Limb (tissue), 2 donors: ENCODE data around the gene SLC25A48.
"Not testable (repeated sequence)": the region's sequence is repeated elsewhere in the genome, so short reads cannot be mapped to it uniquely, and the experiment has no call there.

Experiments used
- DNase-seq, 2 donors: peaks; one replicate each; pipeline ENCODE4 v3.0.0-alpha.2; 2016; ENCODE audit errors: extremely low spot score in 2 of 2

The SLC25A48 gene

DNA sequence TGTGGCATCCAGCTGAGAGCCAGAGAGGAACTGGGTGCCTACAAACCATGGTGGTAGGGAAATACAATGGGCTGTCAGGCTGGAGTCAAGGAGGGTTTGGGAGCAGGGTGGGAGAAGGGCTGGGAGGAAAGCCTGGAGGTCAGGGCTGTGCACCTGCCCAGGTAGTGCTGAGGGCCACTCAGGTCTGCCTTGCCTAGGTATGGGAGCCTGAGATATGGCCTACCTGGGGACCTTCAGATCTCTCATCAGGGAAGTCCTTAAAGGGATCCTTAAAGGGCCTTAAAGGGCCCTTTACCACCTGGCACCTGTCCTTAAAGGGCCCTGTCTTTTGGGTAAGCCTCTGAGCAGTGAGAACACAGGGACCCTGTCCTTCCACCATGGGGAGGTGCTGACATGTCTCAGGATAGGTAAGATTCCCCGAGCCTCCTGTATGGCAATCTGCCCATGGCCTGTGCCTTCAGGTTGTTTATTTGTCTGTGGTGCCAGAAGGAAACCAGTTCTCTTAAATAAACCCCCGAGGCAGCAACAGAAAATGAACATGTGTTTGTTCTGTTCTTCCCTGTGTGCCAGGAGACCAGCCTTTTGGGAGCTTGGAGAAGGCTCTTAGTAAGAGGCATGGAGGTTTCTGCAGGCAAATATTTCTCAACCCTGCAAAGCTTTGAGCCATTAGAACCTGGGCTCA is 23.3 kb downstream of the SLC25A48 start:
- DNase-seq: no peak

DNA sequence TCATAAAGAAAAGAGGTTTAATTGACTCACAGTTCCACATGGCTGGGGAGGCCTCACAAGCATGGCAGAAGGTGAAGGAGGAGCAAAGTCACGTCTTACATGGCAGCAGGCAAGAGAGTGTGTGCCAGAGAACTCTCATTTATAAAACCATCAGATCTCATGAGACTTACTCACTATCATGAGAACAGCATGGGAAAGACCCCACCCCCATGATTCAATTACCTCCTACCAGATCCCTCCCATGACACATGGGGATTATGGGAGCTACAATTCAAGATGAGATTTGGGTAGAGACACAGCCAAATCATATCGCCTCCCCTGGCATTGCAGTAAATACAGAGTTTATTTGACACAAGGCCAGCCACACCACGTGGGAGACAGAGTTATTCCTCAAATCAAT is 24.7 kb downstream of the SLC25A48 start:
- not testable (repeated sequence) for DNase-seq

DNA sequence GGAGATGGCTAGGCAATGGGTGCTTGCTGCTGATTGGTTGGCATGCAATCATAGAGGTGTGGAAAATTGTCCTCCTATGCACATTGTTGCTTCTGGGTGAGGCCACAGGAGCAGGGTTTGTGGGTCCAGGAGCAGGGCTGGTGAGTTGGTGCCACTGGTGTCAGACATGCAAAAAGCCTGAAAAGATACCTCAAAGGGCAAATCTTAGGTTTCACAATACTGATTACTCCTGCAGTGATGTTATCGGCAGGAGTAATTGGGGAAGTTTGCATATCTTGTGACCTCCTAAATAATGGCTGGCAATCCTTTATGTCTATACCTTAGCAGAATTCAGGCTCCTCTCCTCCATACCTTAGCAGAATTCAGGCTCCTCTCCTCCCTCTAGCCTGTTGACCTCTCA is 25.2 kb downstream of the SLC25A48 start:
- DNase-seq: no peak

DNA sequence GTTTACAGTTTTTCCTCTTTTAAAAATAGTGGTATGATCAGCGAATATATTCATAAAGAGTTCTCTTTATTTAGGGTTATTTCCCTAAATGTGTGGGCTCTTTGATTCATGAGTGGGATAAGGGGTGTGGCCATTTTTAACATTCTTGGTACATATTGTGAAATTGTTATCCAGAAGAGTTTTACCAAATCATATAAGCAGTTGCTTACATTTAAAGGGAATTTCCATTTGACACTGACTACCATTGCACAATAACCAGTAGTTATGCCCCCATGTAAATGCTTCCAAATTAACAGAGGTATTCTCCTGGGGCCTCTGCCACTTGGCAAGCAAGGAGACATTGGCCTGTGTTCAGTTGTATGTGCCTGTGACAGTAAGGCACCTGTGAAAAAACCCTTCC is 27.2 kb downstream of the SLC25A48 start:
- no peak for DNase-seq

- no peak for DNase-seq
Measured at GRCh38 chr5:135862086-135862485, 27.6 kb downstream of the SLC25A48 start.

GRCh38 chr5:135862744-135863143 is 28.3 kb downstream of the SLC25A48 start:
- no peak for DNase-seq

- DNase-seq: no peak
Measured at GRCh38 chr5:135864503-135865435, 30.3 kb downstream of the SLC25A48 start.

- DNase-seq: no peak
Measured at GRCh38 chr5:135866016-135866415, 31.6 kb downstream of the SLC25A48 start.

GRCh38 chr5:135867599-135867998 is 33.1 kb downstream of the SLC25A48 start:
- no peak for DNase-seq

DNA sequence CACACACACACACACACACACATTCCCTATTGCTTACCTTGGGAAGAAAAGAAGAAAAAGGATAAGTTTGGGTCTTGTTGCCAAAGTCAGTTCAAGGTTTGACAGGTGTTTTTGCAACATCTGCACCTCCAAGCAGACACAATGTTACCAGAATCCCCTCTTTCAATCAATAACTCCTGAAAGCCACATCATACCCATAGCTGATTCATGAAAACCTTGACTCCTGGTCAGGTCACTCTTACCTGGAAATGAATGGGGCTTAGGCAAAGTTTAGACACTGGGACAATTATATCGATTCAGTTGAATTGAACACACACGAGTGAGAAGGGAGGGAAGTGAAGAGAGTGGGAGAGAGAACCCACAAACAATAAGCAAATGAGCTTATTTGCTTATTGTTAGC is 34.2 kb downstream of the SLC25A48 start:
- DNase-seq: no peak

DNA sequence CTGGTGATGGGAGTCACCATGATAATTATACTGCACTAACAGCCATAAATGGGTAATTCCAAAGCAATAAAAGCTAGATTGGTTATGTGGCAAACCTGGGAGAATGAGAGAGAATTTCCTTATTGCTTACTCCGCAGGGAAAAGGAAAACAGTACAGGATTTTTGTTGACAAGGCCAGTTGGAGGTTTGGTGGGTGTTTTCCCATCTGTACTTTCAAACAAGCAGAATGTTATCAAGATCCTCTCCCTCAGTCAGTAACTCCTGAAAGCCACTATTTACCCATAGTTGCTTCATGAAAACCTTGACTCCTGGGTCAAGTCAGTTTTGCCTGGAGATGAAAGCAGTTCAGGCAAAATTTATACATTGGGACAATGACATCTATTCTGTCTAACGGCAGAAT is 34.8 kb downstream of the SLC25A48 start:
- DNase-seq: no peak

DNA sequence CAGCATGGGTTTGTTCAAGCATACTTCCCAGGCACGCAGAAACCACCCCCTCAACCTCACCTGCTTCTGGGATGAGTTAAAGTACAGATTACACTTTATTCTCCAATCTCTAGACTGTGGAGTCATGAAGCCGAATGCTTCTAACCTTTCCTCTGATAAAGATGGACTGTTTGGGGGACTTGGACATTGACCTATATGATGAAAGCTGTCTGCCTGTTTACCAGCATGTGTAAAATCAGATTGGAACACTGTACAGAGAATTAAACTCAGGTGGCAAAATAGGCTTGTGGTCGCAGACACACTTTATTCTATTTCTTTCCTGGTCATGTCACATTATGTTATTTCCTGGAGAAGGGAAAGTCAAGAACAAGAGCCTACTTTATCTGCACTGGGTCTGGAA is 35.5 kb downstream of the SLC25A48 start:
- DNase-seq: no peak

DNA sequence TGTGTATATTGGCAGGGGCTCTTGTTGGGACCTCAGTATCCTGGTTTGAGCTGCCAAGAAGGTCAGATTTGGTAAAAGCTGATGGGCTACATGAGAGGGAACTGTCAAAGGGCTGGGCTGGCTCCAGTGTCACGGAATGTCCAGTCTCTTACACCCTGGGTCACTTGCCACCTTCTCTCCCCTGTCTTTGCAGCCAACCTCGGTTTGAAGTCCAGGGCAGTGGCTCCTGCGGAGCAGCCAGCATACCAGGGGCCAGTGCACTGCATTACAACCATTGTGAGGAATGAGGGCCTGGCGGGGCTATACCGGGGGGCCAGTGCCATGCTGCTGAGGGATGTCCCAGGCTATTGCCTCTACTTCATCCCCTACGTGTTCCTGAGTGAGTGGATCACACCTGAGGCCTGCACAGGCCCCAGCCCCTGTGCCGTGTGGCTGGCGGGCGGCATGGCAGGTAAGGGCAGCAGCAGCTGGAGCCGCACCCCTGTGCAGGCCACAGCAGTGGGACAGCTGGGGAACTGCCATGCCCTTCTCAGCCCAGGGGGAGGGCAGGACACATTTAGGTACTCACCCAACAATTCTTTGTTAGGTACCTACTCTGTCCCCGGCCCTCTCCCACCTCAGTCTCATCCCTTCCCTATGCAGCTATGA is 36.9 kb downstream of the SLC25A48 start:
- DNase-seq: no peak

DNA sequence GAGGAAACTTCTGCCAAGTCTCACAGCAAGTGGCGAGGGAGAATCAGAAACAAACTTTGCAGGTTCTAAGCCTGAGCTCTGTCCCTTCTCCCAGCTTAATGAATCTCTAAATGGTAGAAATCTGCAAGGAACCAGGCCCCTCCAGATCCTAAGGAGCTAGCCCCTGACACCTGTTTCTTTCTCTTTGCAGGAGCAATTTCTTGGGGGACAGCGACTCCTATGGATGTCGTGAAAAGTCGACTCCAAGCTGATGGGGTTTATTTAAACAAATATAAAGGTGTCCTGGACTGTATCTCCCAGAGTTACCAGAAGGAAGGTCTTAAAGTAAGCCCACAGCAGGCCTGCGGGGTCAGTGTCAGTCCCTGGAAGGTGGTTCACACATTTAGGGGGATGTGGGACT is 39.4 kb downstream of the SLC25A48 start:
- no peak for DNase-seq

DNA sequence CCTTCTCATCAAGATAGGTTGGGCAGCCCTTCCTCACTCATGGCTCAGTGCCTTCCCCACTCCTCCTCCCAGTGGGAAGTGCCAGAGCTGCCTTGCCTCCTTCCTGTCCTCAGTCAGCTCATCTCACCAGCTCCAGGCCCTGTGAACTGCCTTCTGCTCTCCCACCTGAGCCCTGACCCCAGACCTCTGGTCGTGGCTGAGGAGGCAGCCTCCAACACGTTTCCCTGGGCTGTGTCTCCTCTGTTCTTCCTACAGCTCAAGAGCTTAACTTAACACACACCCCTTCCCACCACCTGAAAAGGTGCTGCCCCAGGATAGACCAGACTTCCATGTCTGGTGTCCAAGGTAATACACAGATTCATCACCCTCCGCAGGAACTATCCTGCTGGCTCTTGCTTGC is 40.0 kb downstream of the SLC25A48 start:
- DNase-seq: no peak

DNA sequence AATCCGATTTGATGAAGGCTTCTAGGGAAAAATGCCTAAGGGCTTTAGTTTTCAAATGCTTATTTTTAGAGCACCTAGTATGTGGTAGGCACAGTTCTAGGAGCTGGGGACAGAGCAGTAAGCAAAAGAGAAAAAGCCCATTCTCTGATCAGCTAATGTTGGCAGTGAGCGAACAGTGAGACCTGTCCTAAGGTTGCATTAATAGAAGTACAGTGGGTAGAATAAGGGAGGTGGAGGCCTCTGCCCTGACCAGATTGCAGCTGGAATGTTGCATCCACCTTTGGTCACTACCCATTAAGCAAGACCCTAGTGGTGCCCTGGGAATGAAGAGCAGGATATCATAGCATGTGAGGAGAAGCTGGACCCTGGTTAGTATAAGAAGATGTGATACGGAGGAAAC is 41.1 kb downstream of the SLC25A48 start:
- DNase-seq: no peak

GRCh38 chr5:135876146-135876545 is 41.7 kb downstream of the SLC25A48 start:
- DNase-seq: no peak

- no peak for DNase-seq
Measured at GRCh38 chr5:135877570-135878155, 43.2 kb downstream of the SLC25A48 start.

GRCh38 chr5:135878156-135878620 is 43.7 kb downstream of the SLC25A48 start:
- no peak for DNase-seq

GRCh38 chr5:135879591-135879990 is 45.1 kb downstream of the SLC25A48 start:
- DNase-seq: no peak

- DNase-seq: no peak
Measured at GRCh38 chr5:135880278-135880677, 45.8 kb downstream of the SLC25A48 start.

GRCh38 chr5:135880801-135881200 is 46.3 kb downstream of the SLC25A48 start:
- DNase-seq: no peak
